CD4-positive, alpha-beta T cell treated with Interleukin-21 for 1 hour (primary cell): ENCODE data around the gene LDLRAD4.

ENCODE experiments used
- DNase-seq: peaks from one replicate; pipeline ENCODE4 v3.0.0-alpha.2; 2020

Gene LDLRAD4

GRCh38 chr18:13356032-13356431 is 137.5 kb downstream of the LDLRAD4 start:
- DNase-seq = no peak

GRCh38 chr18:13357289-13357688 is 138.7 kb downstream of the LDLRAD4 start:
- DNase-seq = no peak

- DNase-seq = no peak
These were observed 140.7 kb downstream of the LDLRAD4 start for GRCh38 chr18:13359210-13359609.

GRCh38 chr18:13361431-13361830 is 142.9 kb downstream of the LDLRAD4 start:
- DNase-seq = no peak

- no peak for DNase-seq
These were observed 143.5 kb downstream of the LDLRAD4 start for GRCh38 chr18:13362051-13362450.

GRCh38 chr18:13362607-13363006 is 144.0 kb downstream of the LDLRAD4 start:
- no peak for DNase-seq

GRCh38 chr18:13363359-13363758 is 144.8 kb downstream of the LDLRAD4 start:
- no peak for DNase-seq

- DNase-seq = no peak
These were observed 146.2 kb downstream of the LDLRAD4 start for GRCh38 chr18:13364721-13365205.

- no peak for DNase-seq
These were observed 147.6 kb downstream of the LDLRAD4 start for GRCh38 chr18:13366131-13366530.

- no peak for DNase-seq
These were observed 148.0 kb downstream of the LDLRAD4 start for GRCh38 chr18:13366541-13366940.

- DNase-seq = no peak
These were observed 148.7 kb downstream of the LDLRAD4 start for GRCh38 chr18:13366962-13367892.

- DNase-seq = no peak
These were observed 149.7 kb downstream of the LDLRAD4 start for GRCh38 chr18:13368080-13368813.

GRCh38 chr18:13369353-13369752 is 150.8 kb downstream of the LDLRAD4 start:
- DNase-seq = no peak

GRCh38 chr18:13369756-13370510 is 151.4 kb downstream of the LDLRAD4 start:
- DNase-seq = no peak

GRCh38 chr18:13370995-13371625 is 152.6 kb downstream of the LDLRAD4 start:
- DNase-seq = no peak

- DNase-seq = peak; percentile 36
These were observed 153.3 kb downstream of the LDLRAD4 start for GRCh38 chr18:13371689-13372418.

GRCh38 chr18:13372531-13372951 is 154.0 kb downstream of the LDLRAD4 start:
- DNase-seq = no peak

GRCh38 chr18:13374096-13374467 is 155.5 kb downstream of the LDLRAD4 start:
- no peak for DNase-seq

- DNase-seq = no peak
These were observed 156.1 kb downstream of the LDLRAD4 start for GRCh38 chr18:13374468-13375301.

GRCh38 chr18:13375302-13376255 is 157.0 kb downstream of the LDLRAD4 start:
- DNase-seq = peak; percentile 84
